ENCODE measurements around the gene BDH1. TPM values are rescaled to one million over a fixed set of nuclear protein-coding genes. Genes with fewer than 3 reads are reported as not detected.
A peak's percentile ranks its signal among the peaks of the same experiment; 100 is the strongest.
"Not testable (repeated sequence)": the region's sequence is repeated elsewhere in the genome, so short reads cannot be mapped to it uniquely, and the experiment has no call there.

The BDH1 gene
- total RNA-seq, 8 experiments from 2014 or later = 3.3 to 55.6 (median 4.3) TPM

DNA sequence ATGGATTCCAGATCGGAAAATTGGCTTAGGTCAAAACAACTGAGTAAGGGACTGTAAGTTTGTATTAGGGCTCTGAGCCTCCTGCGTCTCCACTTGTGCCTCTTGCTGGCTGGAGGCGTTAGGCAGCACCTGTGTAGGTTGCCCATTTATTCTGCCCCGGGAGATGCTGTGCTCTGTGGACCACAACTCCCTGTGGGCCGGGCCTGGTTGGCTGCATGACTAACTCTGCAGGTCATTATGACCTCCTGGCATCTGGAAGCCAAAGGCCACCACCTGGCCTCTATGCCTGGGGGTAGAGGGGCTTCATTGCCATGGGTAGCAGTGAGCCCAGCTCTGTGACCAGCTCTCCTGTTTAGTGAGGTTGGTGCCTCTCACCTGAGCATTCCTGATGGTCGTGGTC is 36.0 kb upstream of the BDH1 start:
- in situ Hi-C loops (cut with MboI; ENCODE audit: low pct_unique_long_range_greater_than_20kb in 2 of 9, low sequenced_read_pairs in 9 of 9, unreplicated experiment in 9 of 9) = no loop called here
- WGBS, 10 experiments = 44 to 100% (median 82%) methylated on average over 1 to 2 of the region's 6 CpGs; no CpG with 5 or more reads in 5 of the 10 experiments
- no peaks in the 10 kb centered on the region for H3K4me1 ChIP-seq (replicated peaks in 1 of 2)

DNA sequence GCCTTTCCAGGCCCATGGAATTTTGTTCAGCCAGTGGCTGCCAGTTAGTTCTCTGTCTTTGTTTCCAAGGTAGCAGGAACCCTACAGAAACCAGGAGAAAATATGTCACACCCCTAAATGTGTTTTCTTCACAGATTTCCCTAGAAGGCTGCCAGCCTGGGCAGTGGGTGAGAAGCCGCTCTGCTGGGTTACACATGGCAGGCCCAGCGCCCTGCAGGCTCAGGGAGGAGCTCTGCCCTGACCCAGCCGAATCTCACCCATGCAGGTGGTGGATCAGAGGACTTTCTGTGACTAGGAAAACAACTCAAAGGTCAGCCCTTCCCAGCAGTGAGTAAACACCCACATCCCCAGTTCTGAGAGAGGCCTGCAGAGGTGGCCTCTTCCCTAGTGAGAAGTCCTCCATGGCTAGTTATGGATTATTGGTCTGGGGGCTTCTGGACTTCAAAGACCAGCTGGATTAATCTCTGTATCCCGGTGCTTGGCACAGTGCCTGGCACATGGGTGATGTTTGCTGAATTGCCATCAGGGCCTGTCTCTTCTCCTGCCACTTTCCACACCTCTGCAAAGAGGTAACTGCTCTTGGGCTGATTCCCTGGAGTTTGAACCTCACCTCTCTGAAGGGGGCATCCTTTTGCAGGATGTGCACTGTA is 34.7 kb upstream of the BDH1 start:
- WGBS, 10 experiments = 65 to 93% (median 80%) methylated on average over 2 to 3 of the region's 4 CpGs; no CpG with 5 or more reads in 7 of the 10 experiments
- Histone ChIP-seq H3K4me3 (no peak overlapping the region), H3K27ac (no peak overlapping the region), H3K4me1 (replicated peaks in 1 of 2) (no peaks in the 10 kb centered on the region)
- peak in 6 of 8 experiments; percentile 12 to 95 (median 52) for ATAC-seq (replicated peaks in 6 of 8)
- in situ Hi-C loops (cut with MboI; ENCODE audit: low pct_unique_long_range_greater_than_20kb in 2 of 9, low sequenced_read_pairs in 9 of 9, unreplicated experiment in 9 of 9) = no loop called here

More for the DNA sequence above, 36.0 kb upstream of the BDH1 start:
- Histone ChIP-seq H3K4me3 (no peak overlapping the region), H3K27ac (no peak overlapping the region)
- ATAC-seq (replicated peaks in 6 of 8) = no peak

DNA sequence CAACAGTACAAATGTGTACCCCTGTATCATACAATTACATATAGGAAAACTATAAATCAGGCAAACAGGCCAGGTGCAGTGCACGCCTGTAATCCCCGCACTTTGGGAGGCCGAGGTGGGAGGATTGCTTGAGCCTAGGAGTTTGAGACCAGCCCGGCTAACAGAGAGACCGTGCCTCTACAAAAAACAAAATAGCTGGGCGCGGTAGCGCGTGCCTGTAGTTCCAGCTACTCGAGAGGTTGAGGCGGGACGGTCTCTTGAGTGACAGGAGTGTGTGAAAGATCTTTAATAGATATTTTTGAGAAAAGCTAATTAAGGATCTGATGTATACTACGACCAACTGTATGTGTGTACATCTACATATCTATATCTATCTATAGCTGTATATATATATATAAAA is 33.8 kb upstream of the BDH1 start:
- in situ Hi-C loops (cut with MboI; ENCODE audit: low pct_unique_long_range_greater_than_20kb in 2 of 9, low sequenced_read_pairs in 9 of 9, unreplicated experiment in 9 of 9) = no loop called here
- no peak overlapping the region for H3K4me3 ChIP-seq
- WGBS, 10 experiments = 60 to 96% (median 92%) methylated on average over 2 to 13 of the region's 13 CpGs; no CpG with 5 or more reads in 1 of the 10 experiments
- H3K4me1 ChIP-seq (replicated peaks in 1 of 2) = no peaks in the 10 kb centered on the region
- no peak for ATAC-seq (replicated peaks in 6 of 8)
- no peak overlapping the region for H3K27ac ChIP-seq

DNA sequence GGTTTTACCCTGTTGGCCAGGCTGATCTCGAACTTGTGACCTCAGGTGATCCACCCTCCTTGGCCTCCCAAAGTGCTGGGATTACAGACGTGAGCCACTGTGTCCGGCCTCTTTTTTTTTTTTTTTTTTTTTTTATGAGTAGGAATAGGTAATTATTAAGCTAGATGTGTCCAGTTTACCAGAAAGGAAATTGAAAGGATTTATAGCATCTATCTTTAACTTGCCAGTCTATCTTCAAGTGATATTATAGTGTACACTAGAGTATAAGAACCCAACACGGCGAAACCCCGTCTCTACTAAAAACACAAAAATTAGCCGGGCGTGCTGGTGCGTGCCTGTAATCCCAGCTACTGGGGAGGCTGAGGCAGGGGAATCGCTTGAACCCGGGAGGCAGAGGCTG is 31.0 kb upstream of the BDH1 start:
- 40 to 100% (median 87%) methylated on average over 1 to 7 of the region's 11 CpGs; no CpG with 5 or more reads in 4 of the 10 experiments for WGBS, 10 experiments
- ATAC-seq (replicated peaks in 6 of 8); in situ Hi-C loops (cut with MboI; ENCODE audit: low pct_unique_long_range_greater_than_20kb in 2 of 9, low sequenced_read_pairs in 9 of 9, unreplicated experiment in 9 of 9); H3K27ac ChIP-seq; H3K4me1 ChIP-seq (replicated peaks in 1 of 2); H3K4me3 ChIP-seq: not testable (repeated sequence)

DNA sequence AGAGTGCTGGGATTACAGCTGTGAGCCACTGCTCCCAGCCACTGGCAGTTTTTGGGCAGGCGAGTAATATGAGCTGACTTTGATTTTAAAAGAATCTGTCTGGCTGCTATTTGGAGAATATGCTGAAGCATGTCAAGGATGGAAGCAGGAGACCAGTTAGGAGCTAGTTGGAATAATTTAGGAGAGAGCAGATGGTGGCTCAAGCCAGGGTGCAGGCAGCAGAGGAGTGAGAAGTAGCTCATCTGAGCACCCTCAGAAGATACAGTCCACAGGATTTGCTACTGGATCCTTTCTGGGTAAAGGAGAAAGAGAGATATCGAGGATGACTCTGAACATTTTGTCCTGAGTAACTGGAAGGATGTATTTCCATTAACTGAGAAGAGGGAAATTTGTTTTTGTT is 30.4 kb upstream of the BDH1 start:
- H3K27ac ChIP-seq = no peak overlapping the region
- in situ Hi-C loops (cut with MboI; ENCODE audit: low pct_unique_long_range_greater_than_20kb in 2 of 9, low sequenced_read_pairs in 9 of 9, unreplicated experiment in 9 of 9) = no loop called here
- H3K4me1 ChIP-seq (replicated peaks in 1 of 2) = no peaks in the 10 kb centered on the region
- no peak overlapping the region for H3K4me3 ChIP-seq
- WGBS, 10 experiments = 31 to 100% (median 95%) methylated on average over 1 to 2 of the region's 2 CpGs; no CpG with 5 or more reads in 6 of the 10 experiments
- no peak for ATAC-seq (replicated peaks in 6 of 8)

DNA sequence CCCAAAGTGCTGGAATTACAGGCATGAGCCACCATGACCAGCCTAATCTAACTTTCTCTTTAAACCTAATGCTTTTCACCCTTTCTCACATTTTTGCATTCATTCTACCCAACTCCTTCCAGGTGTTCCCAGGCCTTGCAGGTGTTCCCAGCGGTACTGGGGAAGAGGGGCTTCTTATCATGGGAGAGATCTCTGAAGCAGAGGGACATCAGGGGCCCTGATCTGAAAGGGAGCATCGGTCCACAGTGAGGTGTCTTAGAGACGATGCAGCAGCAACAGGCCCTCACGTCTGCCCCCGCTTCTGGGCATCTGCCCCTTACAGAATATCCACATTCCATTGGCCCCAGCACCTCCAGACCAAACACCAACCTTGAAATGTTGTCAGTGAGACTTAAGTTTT is 29.0 kb upstream of the BDH1 start:
- in situ Hi-C loops (cut with MboI; ENCODE audit: low pct_unique_long_range_greater_than_20kb in 2 of 9, low sequenced_read_pairs in 9 of 9, unreplicated experiment in 9 of 9) = no loop called here
- Histone ChIP-seq H3K27ac (no peak overlapping the region), H3K4me3 (no peak overlapping the region), H3K4me1 (replicated peaks in 1 of 2) (peaks cover 0 to 3% of the 10 kb centered on the region in 2 donors)
- no peak for ATAC-seq (replicated peaks in 6 of 8)
- 50 to 100% (median 85%) methylated on average over 1 to 5 of the region's 5 CpGs; no CpG with 5 or more reads in 3 of the 10 experiments for WGBS, 10 experiments

DNA sequence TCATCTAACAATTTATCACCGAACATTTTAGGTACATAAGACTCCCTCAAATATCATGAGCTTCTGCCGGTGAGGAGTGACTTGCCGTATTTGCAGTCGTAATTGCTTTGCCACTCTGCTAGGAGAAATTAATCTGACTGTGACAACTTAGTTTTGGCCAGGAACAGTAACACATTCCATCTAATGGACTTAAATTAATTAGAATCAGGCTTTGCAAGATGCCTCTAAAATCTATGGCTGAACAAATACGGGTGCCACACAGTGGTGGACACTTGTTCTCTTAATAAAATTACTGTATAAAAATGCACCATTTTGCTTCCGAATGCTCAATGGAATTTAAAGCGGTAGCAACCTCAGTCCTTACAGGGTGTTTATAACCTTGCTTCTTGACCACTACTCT is 27.6 kb upstream of the BDH1 start:
- no peak overlapping the region for H3K27ac ChIP-seq
- peaks cover 0 to 3% of the 10 kb centered on the region in 2 donors for H3K4me1 ChIP-seq (replicated peaks in 1 of 2)
- in situ Hi-C loops (cut with MboI; ENCODE audit: low pct_unique_long_range_greater_than_20kb in 2 of 9, low sequenced_read_pairs in 9 of 9, unreplicated experiment in 9 of 9) = no loop called here
- ATAC-seq (replicated peaks in 6 of 8) = peak in 1 of 8 experiments; percentile 18
- no peak overlapping the region for H3K4me3 ChIP-seq
- WGBS, 10 experiments = 31 to 95% (median 77%) methylated on average over 2 to 7 of the region's 7 CpGs; no CpG with 5 or more reads in 1 of the 10 experiments

DNA sequence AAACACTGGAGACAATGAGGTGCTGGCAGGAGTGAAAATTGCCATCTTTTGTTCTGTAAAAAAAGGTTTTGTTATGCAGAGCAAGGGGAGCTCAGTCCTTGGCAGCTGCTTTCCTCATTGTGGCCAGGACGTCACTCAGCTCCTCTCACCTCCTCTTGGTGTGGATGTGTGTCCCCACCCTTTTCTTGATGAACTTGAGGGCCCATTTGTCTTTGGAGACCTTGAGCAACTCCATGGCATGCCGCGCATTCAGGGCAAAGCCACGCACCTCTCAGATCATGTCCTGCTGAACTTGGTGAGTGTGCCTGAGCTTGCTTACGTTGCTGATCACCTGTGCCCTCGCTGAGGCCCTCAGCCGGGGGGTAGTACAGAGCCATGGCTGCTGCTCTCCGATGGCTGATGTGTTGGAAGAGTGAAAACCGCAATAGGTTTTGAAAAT is 24.5 kb upstream of the BDH1 start:
- 19 to 61% (median 47%) methylated on average over 1 to 8 of the region's 9 CpGs; no CpG with 5 or more reads in 3 of the 10 experiments for WGBS, 10 experiments
- no peak overlapping the region for H3K27ac ChIP-seq
- H3K4me1 ChIP-seq (replicated peaks in 1 of 2) = peaks cover 0 to 3% of the 10 kb centered on the region in 2 donors
- no peak overlapping the region for H3K4me3 ChIP-seq
- ATAC-seq (replicated peaks in 6 of 8) = peak in 3 of 8 experiments; percentile 64 to 72 (median 68)
- in situ Hi-C loops (cut with MboI; ENCODE audit: low pct_unique_long_range_greater_than_20kb in 2 of 9, low sequenced_read_pairs in 9 of 9, unreplicated experiment in 9 of 9) = no loop called here

DNA sequence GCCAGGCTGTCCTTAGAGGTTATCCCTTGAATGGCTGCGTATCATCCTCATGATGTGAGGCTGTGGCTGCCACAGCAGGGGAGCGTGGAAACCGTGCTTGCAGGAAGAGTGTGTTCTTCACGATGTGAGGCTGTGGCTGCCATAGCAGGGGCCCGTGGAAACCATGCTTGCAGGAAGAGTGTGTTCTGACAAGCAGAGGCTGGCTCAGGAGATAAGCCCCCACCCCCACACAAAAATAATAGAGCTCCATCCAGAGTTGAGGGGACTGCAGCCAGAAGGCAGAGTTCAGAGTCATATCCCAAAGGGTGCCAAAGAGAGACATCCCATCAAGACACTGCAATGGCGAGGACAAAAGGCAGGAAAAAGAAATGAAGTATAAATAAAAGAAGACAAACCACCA is 22.6 kb upstream of the BDH1 start:
- ATAC-seq (replicated peaks in 6 of 8) = no peak

DNA sequence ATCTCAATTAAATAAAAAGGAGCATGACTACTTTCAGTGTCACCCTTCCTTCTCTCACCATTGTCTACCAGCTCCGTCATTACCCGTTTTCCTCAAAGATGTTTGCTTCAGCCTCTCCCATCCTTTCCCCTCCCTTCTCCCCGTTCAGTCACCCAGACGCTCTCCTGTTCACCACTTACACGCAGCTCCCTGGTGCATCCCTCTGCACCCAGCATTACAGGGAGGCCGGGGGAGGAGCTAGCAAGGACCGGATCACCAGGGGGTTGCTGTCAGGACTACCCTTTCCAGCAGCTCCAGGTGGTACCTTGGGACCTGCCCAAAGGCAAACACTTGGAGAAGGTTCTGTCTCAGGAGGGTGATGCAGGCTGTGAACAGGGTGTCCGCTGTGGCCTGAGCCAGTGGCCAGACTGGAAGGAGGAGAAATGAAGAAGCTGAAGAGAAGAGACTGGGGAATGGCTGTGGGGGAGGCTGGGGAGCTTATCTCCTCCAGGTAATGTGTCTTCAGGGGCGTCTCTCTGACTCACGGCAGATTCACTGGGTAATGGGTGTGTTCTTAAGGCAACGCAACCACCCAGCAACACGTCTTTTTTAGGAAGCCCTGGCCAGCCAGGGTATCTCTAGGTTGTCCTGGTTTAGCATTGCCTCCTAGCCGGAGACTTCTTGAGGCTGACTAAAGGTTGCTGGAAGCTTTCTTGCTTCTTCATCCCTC is 21.8 kb upstream of the BDH1 start:
- H3K27ac ChIP-seq = no peak overlapping the region
- in situ Hi-C loops (cut with MboI; ENCODE audit: low pct_unique_long_range_greater_than_20kb in 2 of 9, low sequenced_read_pairs in 9 of 9, unreplicated experiment in 9 of 9) = no loop called here
- no peak for ATAC-seq (replicated peaks in 6 of 8)
- peaks cover 7 to 15% of the 10 kb centered on the region in 2 donors for H3K4me1 ChIP-seq (replicated peaks in 1 of 2)
- 29 to 96% (median 67%) methylated on average over 2 to 10 of the region's 13 CpGs; no CpG with 5 or more reads in 2 of the 10 experiments for WGBS, 10 experiments
- no peak overlapping the region for H3K4me3 ChIP-seq

More for the DNA sequence above, 22.6 kb upstream of the BDH1 start:
- H3K4me3 ChIP-seq = no peak overlapping the region
- H3K27ac ChIP-seq = no peak overlapping the region
- WGBS, 10 experiments = 50 to 100% (median 90%) methylated on average over 1 to 6 of the region's 6 CpGs; no CpG with 5 or more reads in 1 of the 10 experiments
- peaks cover 7 to 10% of the 10 kb centered on the region in 2 donors for H3K4me1 ChIP-seq (replicated peaks in 1 of 2)
- in situ Hi-C loops (cut with MboI; ENCODE audit: low pct_unique_long_range_greater_than_20kb in 2 of 9, low sequenced_read_pairs in 9 of 9, unreplicated experiment in 9 of 9) = no loop called here

DNA sequence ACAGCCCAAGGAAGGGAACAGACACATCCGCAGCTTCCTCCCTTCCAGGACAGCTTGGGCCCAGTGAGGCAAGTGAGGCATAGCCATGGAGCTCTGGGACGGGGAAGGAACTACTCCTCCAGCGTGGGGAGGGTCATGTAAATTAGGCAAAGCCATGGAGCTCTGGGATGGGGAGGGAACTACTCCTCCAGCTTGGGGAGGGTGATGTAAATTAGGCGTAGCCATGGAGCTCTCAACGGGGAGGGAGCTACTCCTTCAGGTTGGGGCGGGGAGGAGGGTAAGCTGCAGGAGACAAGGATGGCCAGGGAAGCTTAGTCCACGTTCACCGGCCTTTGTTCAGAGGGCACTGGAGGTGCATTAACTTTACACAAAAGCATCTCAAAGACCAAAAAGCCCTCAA is 21.1 kb upstream of the BDH1 start:
- ATAC-seq (replicated peaks in 6 of 8) = no peak
- no peak overlapping the region for H3K4me3 ChIP-seq
- H3K4me1 ChIP-seq (replicated peaks in 1 of 2) = peaks cover 7 to 15% of the 10 kb centered on the region in 2 donors
- in situ Hi-C loops (cut with MboI; ENCODE audit: low pct_unique_long_range_greater_than_20kb in 2 of 9, low sequenced_read_pairs in 9 of 9, unreplicated experiment in 9 of 9) = no loop called here
- WGBS, 10 experiments = 19 to 100% (median 60%) methylated on average over 1 to 4 of the region's 8 CpGs; no CpG with 5 or more reads in 5 of the 10 experiments
- no peak overlapping the region for H3K27ac ChIP-seq

DNA sequence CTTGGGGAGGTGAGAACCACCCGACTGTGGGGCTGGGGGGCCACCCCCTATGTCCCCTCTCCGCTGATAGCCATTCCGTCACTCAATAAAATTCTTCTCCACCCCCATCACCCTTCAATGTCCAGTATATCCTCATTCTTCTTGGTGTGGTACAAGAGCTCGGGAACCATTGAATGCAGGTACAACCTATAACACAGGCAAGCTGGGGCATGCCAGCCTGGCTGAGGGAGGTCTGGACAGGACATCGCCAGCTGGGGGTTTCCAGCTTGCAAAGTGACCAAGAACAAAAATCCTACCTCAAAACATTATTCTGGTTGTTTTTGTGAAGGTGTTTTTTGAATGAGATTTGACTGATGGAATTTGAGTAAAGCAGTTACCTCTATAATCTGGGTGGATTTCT is 19.6 kb upstream of the BDH1 start:
- no peak for ATAC-seq (replicated peaks in 6 of 8)
- Histone ChIP-seq H3K4me1 (replicated peaks in 1 of 2) (peaks cover 6 to 15% of the 10 kb centered on the region in 2 donors), H3K27ac (no peak overlapping the region), H3K4me3 (no peak overlapping the region)
- 50 to 90% (median 80%) methylated on average over 1 to 4 of the region's 5 CpGs; no CpG with 5 or more reads in 1 of the 10 experiments for WGBS, 10 experiments
- in situ Hi-C loops (cut with MboI; ENCODE audit: low pct_unique_long_range_greater_than_20kb in 2 of 9, low sequenced_read_pairs in 9 of 9, unreplicated experiment in 9 of 9) = no loop called here

DNA sequence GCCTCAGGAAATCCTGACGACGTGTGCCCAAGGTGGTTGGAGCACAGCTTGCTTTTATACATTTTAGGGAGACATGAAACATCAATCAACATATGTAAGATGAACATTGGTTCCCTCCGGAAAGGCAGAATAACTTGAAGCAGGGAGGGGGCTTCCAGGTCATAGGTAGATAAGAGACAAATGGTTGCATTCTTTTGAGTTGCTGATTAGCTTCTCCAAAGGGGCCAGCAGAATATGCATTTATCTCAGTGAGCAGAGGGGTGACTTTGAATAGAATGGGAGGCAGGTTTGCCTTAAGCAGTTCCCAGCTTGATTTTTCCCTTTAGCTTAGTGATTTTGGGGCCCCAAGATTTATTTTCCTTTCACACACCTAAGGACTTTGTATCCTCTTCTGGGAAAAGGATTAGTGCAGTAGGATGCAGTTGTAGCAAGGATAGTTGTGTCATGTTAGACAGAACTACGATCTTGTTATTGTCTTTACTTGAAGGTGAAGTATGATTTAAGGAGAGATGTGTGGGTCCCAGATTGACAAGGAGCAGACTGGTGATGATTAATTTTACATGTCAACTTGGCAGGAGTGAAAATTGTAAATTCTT is 18.7 kb upstream of the BDH1 start:
- peaks cover 4 to 15% of the 10 kb centered on the region in 2 donors for H3K4me1 ChIP-seq (replicated peaks in 1 of 2)
- WGBS, 10 experiments = 6 to 45% (median 17%) methylated on average over 3 to 4 of the region's 4 CpGs; no CpG with 5 or more reads in 3 of the 10 experiments
- ATAC-seq (replicated peaks in 6 of 8); H3K27ac ChIP-seq; in situ Hi-C loops (cut with MboI; ENCODE audit: low pct_unique_long_range_greater_than_20kb in 2 of 9, low sequenced_read_pairs in 9 of 9, unreplicated experiment in 9 of 9); H3K4me3 ChIP-seq: not testable (repeated sequence)

Data from motor neuron (in vitro differentiated cells).